ENCODE measurements around the gene PRKN.

PRKN gene

DNA sequence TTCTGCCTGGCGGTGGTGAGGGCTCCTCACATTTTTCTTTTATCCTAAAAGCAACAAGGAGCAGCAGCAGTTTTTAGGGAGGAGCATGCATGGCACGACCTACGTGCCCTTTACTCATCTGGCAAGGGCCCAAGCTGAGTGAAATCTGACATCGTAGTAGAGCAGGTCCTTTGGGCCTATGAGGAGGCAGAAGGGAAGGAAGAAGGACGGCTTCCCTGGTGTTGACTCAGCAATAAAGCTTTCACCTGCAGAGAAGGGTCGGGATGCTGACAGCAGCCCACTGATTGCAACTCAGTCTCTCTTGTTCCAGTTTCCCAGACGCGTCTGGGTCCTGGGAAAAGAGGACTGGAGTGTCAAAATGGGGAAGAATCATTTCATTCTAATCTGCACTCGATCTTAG lies 1044.6 kb downstream of the PRKN start:
- no peak for DNase-seq (ENCODE audit: low read depth in 2 of 2, low spot score in 1 of 2)

DNA sequence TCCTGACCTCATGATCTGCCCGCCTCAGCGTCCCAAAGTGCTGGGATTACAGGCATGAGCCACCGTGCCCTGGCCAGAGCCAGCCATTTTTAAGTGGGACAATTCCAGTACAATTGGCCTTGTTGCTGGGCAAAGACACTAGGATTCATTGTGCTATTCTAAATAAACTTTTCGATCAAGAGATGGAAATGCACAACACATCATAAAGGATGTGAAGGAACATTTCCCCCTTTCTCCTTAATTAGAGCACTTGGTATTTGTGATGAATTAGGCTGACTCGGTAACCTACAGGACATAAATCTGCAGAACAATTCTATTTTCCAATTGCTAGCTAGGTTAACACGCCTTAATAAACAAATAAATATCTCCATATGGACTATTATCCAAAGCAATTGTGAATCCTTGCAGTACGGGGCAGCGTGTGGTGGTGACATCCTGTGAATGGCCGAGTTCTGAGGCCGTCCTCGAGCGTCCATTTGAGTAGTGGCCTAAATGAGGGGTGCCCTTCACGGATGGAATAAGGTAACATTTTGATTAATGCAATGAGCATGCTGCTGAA lies 1047.5 kb downstream of the PRKN start:
- no peak for DNase-seq (ENCODE audit: low read depth in 2 of 2, low spot score in 1 of 2)

DNA sequence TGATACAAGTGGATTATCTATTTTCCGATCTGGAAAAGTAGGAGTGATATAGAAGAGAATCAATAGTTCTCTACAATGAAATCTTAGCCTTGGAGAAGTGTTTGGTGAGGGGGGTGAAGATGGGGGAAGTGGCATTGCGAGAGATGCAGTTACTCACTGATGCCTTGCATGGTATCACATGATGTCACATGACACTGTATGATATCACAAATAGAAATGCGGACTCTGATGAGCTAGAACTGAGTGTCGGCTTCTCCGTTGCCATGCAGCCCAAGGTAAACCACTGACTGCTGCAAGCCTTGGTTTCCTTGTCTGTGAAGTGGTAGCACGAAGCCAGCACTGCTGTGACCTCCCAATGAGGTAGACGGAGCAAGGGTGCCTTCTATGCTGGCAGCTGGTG lies 1050.4 kb downstream of the PRKN start:
- DNase-seq (ENCODE audit: low read depth in 2 of 2, low spot score in 1 of 2) = no peak

DNA sequence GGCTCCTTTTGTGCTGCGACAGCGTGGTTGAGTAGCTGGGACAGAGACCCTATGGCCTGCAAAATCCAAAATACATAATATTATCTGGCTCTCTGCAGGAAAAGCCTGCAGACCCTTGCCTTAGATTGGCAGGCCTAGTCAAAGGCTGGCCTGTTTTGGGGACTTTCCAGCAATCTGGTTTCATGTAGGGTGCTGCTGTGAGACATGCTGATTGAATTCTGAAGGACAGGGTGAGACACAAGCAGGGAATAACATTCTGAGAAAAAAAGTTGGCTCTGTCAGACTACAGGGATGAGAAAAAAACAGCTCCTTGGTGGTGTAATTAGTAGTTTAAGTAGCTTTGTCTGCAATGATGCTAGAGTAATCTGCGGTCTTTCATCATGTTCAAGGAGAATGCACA lies 1051.0 kb downstream of the PRKN start:
- DNase-seq (ENCODE audit: low read depth in 2 of 2, low spot score in 1 of 2) = no peak

DNA sequence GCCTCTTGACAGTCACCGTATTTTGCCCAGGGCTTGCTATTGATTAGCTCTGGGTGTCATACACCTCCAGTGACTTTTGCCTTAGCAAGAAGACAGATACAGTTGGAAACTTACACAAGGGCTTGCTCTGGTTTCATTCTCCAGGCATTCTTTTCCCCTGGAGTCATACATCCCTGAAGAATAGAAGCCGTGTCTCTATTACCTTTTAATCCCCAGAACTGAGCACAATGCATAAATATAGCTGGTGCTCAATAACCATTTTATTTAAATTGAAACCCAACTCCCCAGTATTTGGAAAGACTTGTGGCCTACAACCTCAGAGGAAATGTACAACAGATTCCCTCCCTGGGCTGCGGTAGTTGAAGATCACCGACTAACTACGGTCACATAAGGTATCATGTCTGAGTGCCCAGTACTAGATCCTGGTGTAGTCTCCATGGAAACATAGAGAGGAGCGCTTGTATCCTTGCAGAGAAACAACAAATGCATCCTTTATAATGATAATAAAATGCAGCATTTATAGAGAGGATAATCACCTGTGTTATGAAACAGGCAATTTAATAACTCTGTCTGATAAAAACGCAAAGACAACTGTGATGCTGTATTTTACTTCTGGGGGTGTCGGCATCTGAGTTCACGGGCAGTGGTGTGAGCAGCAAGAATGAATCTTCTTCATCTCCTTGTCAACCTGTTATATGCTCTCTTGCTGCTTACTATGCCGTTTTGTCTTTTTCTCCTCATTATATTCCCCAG lies 1052.5 kb downstream of the PRKN start:
- DNase-seq (ENCODE audit: low read depth in 2 of 2, low spot score in 1 of 2) = no peak

DNA sequence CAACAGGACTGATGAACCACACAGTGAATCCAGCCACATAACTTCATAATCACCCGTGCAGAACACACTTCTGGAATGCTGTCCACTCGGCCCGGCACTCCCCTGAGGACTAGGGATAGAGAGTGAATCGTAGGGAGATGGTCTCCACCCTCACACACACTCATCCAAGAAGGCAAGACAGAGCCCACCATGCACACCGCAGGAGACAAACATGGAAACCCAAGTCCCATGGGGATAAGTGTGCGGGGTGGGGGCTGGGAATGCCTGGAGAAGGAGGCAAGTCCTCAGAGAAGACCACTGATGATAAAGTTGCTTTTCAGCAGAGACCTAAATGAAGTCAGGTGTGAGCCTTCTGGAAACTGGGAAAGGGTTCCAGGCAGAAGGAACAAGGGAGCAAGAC lies 1054.5 kb downstream of the PRKN start:
- no peak for DNase-seq (ENCODE audit: low read depth in 2 of 2, low spot score in 1 of 2)

DNA sequence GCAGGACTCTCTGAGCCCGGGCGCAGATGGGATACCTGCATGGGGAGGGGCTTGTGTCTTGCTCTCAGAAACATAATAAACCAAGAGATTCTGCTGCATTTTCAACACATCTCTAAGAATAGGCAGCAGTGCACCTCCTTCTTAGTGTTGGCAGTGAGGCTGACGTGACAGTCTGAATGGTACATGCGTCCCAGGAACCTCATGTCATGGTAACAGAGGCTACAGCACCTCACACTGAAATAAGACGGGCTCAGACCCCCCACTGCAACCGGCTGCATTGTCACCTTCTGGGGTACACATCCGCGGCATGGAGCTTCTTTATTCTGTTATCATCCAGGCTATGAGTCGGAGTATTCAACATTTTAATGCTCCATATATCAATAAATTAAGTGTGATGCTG lies 1056.4 kb downstream of the PRKN start:
- no peak for DNase-seq (ENCODE audit: low read depth in 2 of 2, low spot score in 1 of 2)

DNA sequence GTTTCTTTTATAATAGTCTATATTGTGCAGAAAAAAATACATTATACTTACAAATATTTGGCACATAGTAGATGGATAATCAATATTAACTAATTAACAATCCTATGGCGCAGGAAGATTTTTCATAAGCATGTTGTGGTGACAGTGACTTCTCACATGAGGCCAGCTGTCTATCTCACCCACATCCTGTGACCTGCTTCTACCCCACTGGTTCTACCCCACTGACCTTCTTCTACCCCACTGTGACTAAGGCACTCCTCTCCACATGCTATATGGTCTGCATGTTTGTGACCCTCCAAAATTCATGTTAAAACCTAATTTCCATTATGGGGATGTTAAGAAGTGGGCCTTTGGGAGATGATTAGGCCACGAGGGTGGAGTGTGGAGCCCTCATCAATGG lies 1058.9 kb downstream of the PRKN start:
- no peak for DNase-seq (ENCODE audit: low read depth in 2 of 2, low spot score in 1 of 2)

DNA sequence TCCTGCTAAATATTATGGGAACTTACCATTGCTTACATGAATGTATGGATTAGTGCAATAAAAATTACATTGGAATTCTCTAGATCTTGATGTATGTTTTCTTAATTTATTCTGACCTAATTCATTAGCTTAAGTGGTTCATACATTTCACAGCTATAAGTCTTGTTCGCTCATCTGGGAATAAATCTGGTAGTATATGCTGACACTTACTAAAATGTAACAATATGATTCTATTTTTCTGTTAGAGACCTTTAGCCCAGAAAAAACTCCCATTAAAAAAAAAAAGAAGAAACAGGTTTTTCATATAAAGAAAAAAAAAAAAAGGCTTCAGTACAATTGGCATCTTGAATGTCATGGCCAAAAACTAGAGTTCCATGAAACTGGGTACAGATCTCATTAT lies 1059.6 kb downstream of the PRKN start:
- DNase-seq (ENCODE audit: low read depth in 2 of 2, low spot score in 1 of 2) = no peak

DNA sequence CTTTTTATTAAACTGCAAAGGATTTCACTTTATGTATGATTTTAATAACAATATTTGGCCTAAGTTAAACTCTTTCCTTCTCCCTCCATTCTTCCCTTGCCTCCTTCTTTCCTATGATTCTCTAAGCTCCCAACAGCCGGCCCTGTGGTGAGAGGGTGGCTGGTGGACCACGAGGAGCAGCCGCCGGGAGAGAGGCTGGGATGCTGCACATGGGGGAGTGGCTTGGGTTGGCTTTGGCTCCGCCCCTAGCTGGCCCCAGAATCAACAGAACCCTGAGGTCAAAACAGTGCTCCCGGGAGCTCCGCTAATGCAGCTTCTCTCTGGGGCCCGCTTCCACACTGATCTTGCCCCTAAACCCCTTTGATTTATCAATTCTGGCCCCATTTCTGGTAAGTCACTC lies 1063.9 kb downstream of the PRKN start:
- DNase-seq (ENCODE audit: low read depth in 2 of 2, low spot score in 1 of 2) = no peak

DNA sequence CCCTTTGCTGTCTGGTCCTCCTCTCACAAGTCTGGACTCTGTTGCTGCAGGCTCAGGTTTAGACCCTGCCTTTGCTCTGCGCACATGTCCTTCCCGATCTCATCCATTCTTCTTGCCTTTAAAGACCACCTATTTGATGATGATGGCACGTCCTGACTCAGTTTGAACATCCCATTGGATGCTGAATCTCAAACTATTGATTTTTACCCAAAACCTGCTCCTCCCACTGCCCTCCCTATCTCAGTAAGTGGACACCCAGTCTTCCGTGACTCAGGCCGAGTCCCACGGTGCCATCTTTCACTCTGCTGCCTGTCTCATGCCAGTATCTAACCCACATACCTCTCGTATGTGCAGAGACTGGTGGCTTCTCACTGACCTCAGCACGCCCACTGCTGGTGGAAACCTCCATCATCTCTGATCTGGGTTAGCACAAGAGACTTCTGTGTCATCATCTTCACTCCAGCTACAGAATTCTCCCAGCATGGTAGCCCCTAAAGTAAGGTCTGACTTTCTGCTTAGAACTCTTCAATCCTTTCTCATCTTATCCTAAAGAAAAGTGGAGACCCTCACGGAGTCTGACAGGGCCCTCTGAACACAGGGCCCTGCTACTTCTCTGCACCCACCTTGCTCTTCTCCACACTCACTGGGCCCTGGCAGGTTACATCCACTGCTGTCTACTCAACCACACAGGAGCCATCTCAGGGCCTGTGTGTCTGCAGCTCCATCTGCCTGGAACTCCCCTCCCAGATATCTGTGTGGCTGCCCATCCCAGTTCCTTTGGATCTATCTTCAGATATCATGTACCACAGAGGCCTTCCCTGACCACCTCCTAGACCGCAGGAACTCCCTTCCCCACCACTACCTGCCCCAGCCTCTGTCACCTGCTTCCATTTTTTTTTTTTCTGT lies 1066.6 kb downstream of the PRKN start:
- no peak for DNase-seq (ENCODE audit: low read depth in 2 of 2, low spot score in 1 of 2)

DNA sequence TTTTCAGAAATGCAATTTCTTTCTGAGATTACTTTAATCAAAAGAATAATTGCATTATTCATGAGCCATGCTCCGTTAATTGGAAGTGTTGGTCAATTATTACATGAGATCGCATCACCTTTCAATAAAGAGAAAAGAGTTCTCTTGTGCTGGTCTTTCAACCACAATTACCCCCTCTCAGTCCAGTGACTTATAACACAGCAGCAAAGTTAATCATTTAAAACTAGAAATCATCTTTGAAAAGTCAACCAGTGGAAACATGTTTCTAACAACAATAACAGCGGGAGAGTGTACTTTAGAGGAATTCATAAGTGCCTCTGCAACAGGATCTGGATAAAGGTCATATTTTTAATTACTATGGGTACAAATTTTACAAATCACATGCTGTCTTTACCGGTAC lies 1069.4 kb downstream of the PRKN start:
- no peak for DNase-seq (ENCODE audit: low read depth in 2 of 2, low spot score in 1 of 2)

DNA sequence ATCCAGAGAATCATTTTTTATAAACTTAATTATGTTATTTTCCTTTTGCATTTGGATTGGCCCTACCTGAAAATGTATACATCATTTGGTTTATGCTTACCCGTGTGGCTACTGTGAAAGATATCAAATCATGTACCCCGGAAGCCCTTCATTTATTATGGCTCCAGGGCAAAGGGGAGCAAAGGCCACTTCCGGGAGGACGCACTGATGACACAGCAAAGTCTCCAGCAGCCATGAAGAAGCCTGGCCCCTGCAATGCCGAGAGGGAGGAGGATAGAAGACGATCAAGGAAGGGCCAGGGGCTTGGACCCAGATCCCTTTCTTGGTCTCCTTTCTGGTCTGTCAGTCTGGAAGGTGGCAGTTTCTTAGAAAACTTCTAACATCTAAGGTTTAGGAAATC lies 1073.4 kb downstream of the PRKN start:
- DNase-seq (ENCODE audit: low read depth in 2 of 2, low spot score in 1 of 2) = no peak

DNA sequence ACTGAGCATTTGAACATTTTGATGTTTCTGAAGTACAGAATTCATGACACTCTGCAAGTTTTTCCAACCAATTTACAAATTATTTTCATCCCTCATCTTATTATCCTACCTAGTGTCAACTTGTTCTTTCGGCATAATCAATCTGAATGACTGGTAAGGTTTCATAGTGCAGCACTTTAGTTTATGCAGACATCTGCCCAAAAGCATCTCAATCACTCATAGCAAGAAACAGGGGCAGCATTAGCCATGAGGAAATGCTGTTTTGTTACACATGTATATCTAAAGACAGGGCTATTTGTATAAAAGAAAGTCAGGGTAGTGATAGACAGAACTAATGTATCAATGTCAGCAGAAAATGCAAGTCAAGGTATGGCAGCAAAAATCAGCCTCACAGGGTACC lies 1075.6 kb downstream of the PRKN start:
- no peak for DNase-seq (ENCODE audit: low read depth in 2 of 2, low spot score in 1 of 2)

DNA sequence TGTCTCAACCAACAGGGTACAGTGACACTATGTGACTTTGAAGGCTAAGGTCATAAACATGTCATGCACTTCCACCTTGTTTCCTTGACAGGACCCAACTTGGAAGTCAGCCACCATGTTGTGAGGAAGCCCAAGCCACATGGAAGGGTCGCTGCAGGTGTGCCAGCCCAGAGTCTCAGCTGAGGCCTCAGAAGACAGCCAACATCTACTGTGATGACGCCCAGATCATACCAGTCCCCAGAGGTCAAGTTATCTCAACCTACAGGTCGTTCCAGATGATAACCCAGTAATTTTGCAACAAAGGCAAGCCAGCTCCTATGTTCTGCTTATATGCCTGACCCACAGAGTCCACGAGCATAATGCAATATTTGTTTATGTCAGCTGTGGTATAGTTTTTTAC lies 1077.7 kb downstream of the PRKN start:
- no peak for DNase-seq (ENCODE audit: low read depth in 2 of 2, low spot score in 1 of 2)

DNA sequence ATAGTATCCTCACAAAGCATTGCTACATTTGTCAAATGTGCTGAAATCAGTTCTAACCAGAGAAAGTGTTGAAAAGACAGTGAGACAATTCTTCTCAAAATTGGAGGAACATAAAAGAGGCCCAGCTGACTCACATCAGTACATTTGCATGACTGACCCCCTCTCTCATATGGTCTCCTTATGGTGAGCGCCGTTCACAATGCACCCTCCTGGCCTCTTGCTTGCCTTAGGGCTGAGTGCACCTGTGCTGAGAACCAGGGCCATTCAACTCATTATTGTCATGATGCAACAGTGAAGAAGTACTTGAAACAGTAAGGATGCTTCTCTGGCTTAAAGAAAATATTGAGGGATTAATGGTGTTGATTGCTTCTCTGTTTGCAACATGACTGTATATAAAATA lies 1078.5 kb downstream of the PRKN start:
- DNase-seq (ENCODE audit: low read depth in 2 of 2, low spot score in 1 of 2) = no peak

DNA sequence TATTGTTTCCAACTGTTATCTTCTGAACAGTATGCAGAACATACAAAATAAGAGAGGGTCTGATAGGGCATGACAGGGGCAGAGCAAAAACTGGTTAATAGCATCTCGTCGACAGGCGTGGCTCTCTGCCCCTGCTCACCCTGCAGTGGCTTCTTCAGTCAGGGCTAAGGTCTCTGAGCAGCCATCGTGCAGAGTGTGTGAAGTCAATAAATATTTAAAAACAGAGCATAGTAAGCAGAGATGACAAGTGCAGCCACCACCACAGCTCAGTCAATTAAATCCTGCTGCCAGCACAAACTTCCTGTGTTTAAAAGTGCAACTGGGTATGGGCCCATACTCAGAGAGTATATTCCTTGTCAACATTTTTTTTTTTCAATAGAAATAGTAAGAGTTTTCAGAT lies 1080.3 kb downstream of the PRKN start:
- DNase-seq (ENCODE audit: low read depth in 2 of 2, low spot score in 1 of 2) = no peak

DNA sequence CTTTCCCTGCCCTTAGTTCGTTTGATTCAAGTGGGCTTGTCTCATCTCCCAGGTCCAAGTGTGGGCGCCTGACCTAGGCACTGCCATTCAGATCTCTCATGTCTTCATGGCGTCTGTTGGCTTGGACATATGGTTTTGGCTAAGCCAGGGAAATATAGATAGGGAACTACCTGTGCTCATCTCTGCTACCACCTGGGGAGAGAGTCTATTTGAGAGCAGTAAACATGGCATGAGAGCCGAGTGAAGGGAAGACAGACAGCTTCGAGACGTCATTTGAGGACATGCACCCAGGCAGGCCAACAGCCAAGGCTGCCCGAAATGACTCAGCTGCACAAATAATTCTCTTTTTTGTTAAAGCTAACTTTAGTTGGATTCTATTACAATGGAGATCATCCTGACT lies 1083.0 kb downstream of the PRKN start:
- DNase-seq (ENCODE audit: low read depth in 2 of 2, low spot score in 1 of 2) = no peak

DNA sequence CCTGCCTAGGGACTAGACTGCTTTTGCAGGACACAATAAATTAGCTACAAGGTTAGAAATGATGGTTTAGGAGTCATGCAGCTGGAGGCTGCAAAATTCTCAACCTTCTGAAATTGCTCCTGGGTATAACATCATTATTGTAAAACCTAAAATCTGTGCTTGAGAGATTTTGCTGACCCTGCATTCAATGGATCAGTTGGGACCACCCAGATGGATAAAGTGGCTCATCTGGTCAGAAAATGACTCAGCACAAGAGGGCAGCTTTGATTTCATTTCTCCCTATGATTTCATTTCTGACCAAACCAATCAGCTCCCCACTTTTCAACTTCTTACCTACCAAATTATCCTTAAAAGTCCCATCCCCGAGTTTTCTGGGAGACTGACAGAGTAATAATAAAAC lies 1086.4 kb downstream of the PRKN start:
- no peak for DNase-seq (ENCODE audit: low read depth in 2 of 2, low spot score in 1 of 2)

DNA sequence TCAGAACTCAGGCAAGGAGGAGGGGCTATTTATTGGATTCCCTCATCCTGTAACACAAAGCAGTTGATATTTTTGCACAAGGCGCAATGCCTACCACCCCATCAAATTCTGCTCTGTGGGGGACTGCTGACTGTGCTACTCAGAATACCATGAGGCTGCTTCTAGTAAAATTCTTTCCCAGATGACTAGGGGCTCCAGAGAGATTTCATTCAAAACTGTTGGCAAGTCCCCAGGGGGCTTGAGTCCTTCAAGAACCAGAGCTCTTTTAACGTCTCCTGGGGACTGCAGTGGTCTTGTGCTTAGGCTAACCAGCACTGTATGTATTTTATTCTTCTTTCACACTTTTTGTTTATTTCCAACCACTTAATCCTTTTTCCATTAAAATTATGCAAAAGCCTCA lies 1087.8 kb downstream of the PRKN start:
- no peak for DNase-seq (ENCODE audit: low read depth in 2 of 2, low spot score in 1 of 2)

DNA sequence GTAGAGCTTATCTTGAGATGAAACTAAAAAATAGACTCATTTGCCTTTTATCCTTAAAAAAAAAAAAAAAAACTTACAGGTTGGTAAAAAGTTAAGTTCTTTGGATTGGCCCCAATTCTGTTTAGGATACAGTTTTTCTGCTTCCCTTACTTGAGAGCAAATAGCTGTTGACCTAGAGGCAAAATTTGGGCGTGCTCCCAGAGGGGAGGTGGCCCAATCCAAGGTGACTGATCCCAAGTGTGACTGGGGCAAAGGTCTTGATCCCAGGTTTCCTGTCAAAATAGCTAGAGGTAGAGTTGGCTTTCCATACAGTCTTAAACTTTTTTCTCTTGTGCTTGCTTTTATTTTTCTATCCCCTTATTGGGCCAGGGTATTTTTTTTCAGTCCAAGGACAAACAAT lies 1089.9 kb downstream of the PRKN start:
- DNase-seq (ENCODE audit: low read depth in 2 of 2, low spot score in 1 of 2) = no peak

DNA sequence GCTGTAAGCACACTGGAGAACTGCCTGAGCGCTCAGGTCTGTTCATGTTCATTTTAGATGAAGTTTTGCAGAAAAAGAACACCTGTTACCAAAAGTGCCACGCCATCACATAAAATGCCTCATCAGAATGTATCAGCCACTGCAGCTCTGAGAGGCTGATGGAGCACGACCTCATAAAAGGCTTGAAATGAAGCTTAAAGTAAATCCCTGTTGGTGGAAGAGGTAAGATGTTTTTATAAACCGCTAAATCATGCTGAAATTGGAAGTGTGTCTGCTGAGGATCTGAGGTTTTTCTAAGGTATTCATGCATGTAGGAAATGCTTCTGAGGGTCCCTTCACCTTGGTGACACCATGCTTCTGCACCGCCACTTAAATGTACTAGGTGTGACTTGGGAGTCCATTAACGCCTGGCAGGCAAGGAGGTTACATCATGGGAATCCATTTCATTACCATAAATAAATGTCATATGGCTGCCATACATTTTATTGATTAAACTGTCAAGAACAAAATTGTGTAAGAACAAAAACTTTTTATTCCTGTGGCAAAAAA lies 1090.6 kb downstream of the PRKN start:
- no peak for DNase-seq (ENCODE audit: low read depth in 2 of 2, low spot score in 1 of 2)

Measured in stimulated activated CD8-positive, alpha-beta memory T cell treated with anti-CD3 and anti-CD28 coated beads, Interleukin-4, amount 100 ng/mL, for 1 hour (primary cell).